ENCODE measurements around the gene CCR7.
A peak's percentile ranks its signal among the peaks of the same experiment; 100 is the strongest.

The CCR7 gene

GRCh38 chr17:40534371-40535189 lies 30.7 kb downstream of the CCR7 start:
- no peak for DNase-seq (ENCODE audit: low read depth)

GRCh38 chr17:40533896-40534295 lies 31.4 kb downstream of the CCR7 start:
- no peak for DNase-seq (ENCODE audit: low read depth)

- DNase-seq (ENCODE audit: low read depth), result no peak
These were observed 32.6 kb downstream of the CCR7 start for GRCh38 chr17:40532520-40533253.

- peak; percentile 76 for DNase-seq (ENCODE audit: low read depth)
These were observed 34.0 kb downstream of the CCR7 start for GRCh38 chr17:40531051-40531991.

- DNase-seq (ENCODE audit: low read depth), result no peak
These were observed 34.7 kb downstream of the CCR7 start for GRCh38 chr17:40530531-40530994.

- DNase-seq (ENCODE audit: low read depth), result no peak
These were observed 35.3 kb downstream of the CCR7 start for GRCh38 chr17:40529991-40530390.

GRCh38 chr17:40528692-40529417 lies 36.4 kb downstream of the CCR7 start:
- no peak for DNase-seq (ENCODE audit: low read depth)

- no peak for DNase-seq (ENCODE audit: low read depth)
These were observed 38.6 kb downstream of the CCR7 start for GRCh38 chr17:40526668-40527067.

GRCh38 chr17:40525294-40525693 lies 40.0 kb downstream of the CCR7 start:
- no peak for DNase-seq (ENCODE audit: low read depth)

GRCh38 chr17:40524243-40524965 lies 40.9 kb downstream of the CCR7 start:
- no peak for DNase-seq (ENCODE audit: low read depth)

- no peak for DNase-seq (ENCODE audit: low read depth)
These were observed 42.3 kb downstream of the CCR7 start for GRCh38 chr17:40522961-40523310.

- no peak for DNase-seq (ENCODE audit: low read depth)
These were observed 42.9 kb downstream of the CCR7 start for GRCh38 chr17:40522250-40522960.

- no peak for DNase-seq (ENCODE audit: low read depth)
These were observed 44.2 kb downstream of the CCR7 start for GRCh38 chr17:40520991-40521453.

GRCh38 chr17:40519089-40519775 lies 46.0 kb downstream of the CCR7 start:
- DNase-seq (ENCODE audit: low read depth), result no peak

GRCh38 chr17:40518401-40519088 lies 46.7 kb downstream of the CCR7 start:
- DNase-seq (ENCODE audit: low read depth), result no peak

- DNase-seq (ENCODE audit: low read depth), result no peak
These were observed 47.3 kb downstream of the CCR7 start for GRCh38 chr17:40517981-40518380.

- DNase-seq (ENCODE audit: low read depth), result no peak
These were observed 48.0 kb downstream of the CCR7 start for GRCh38 chr17:40517286-40517662.

GRCh38 chr17:40516581-40517285 lies 48.5 kb downstream of the CCR7 start:
- peak; percentile 45 for DNase-seq (ENCODE audit: low read depth)
